ENCODE data around the gene RPS6KA2. TPM values are rescaled to one million over a fixed set of nuclear protein-coding genes. Genes with fewer than 3 reads are reported as not detected.

The RPS6KA2 gene
- total and polyA plus RNA-seq, 2 experiments from 2014 or later, result 12.5 to 25.3 TPM

GRCh38 chr6:166502453-166502852, 124.6 kb downstream of the RPS6KA2 start:
- Histone ChIP-seq H3K27me3 (ENCODE audit: insufficient read depth) (no peaks in the 10 kb centered on the region), H3K9me2 (ENCODE audit: insufficient read depth) (no peaks in the 10 kb centered on the region), H3K27ac (ENCODE audit: low read depth) (no peak overlapping the region), H3K4me1 (ENCODE audit: insufficient read depth) (no peaks in the 10 kb centered on the region), H3K4me2 (no peak overlapping the region), H3K79me2 (replicated peaks; ENCODE audit: insufficient read depth) (no peaks in the 10 kb centered on the region), H3K36me3 (ENCODE audit: insufficient read depth) (0 out of 2 replicates have a peak, but pooled peaks cover 5% of the 10 kb centered on the region), H3K4me3 (no peak overlapping the region), H4K20me1 (replicated peaks; ENCODE audit: insufficient read depth) (no peaks in the 10 kb centered on the region), H3F3A (replicated peaks; ENCODE audit: low read depth) (no peaks in the 10 kb centered on the region), H2AFZ (no peak overlapping the region)
- Mint-ChIP-seq H3K4me1 (0 out of 3 replicates have a peak, but pooled peaks cover under 1% of the 10 kb centered on the region), H3K36me3 (ENCODE audit: low read depth) (peaks cover 39% of the 10 kb centered on the region), H3K27me3 (ENCODE audit: insufficient read depth, low read depth, poor library complexity) (peaks cover 9% of the 10 kb centered on the region), H3K27ac (no peak overlapping the region), H3K4me3 (no peak overlapping the region), H3K9me3 (no peaks in the 10 kb centered on the region)
- TF ChIP-seq POLR2AphosphoS5 (IDR thresholded peaks at IDR 0.05; ENCODE audit: low read depth), result no peak
- no peak for TF ChIP-seq STAT1 (IDR thresholded peaks at IDR 0.05; ENCODE audit: unreplicated experiment)
- TF ChIP-seq EZH2 (IDR thresholded peaks at IDR 0.05; ENCODE audit: low read depth, unreplicated experiment), result no peak
- no peak for TF ChIP-seq ZNF114 (CRISPR knock-in tag; IDR thresholded peaks at IDR 0.05)
- TF ChIP-seq ZNF331 (CRISPR knock-in tag; IDR thresholded peaks at IDR 0.05; ENCODE audit: low read depth), result no peak
- no peak for TF ChIP-seq EZH2phosphoT487 (IDR thresholded peaks at IDR 0.05; ENCODE audit: unreplicated experiment)
- TF ChIP-seq CREB1 (CRISPR knock-in tag; IDR thresholded peaks at IDR 0.05; ENCODE audit: low read depth), result no peak
- TF ChIP-seq ETS1 (IDR thresholded peaks at IDR 0.05), result no peak
- TF ChIP-seq NANOG (IDR thresholded peaks at IDR 0.05; ENCODE audit: borderline replicate concordance), result no peak
- no peak for TF ChIP-seq REST (IDR thresholded peaks at IDR 0.05; ENCODE audit: unreplicated experiment)
- TF ChIP-seq ZNF462 (CRISPR knock-in tag; IDR thresholded peaks at IDR 0.05), result no peak
- no peak for TF ChIP-seq CTCF (conservative IDR thresholded peaks at IDR 0.05; ENCODE audit: low read depth in 2 of 2)
- DNase-seq (ENCODE audit: low spot score), result no peak
- peak; percentile 57 for ATAC-seq
